Gastrocnemius medialis (tissue), 4 donors: Measurements from ENCODE around the gene ABTB2. TPM values are rescaled to one million over a fixed set of nuclear protein-coding genes. Genes with fewer than 3 reads are reported as not detected.

Experiments used
- ATAC-seq, 2 donors: fragments of 150-250 bp; one replicate each; pipeline ENCODE4 v1.9.1; 2016
- DNase-seq, 2 donors: peaks; one replicate each; pipeline ENCODE4 v3.0.0-alpha.2; 2019
- H3K27ac ChIP-seq, 4 donors: fragments of 200-600 bp; sonication (generic); 1 replicate in 1 of 4; 2 replicates in 3 of 4; pipeline ENCODE4 v1.5.1; 2016 to 2018; ENCODE audit warnings: mild to moderate bottlenecking in 2 of 4, moderate library complexity in 1 of 4
- H3K27me3 ChIP-seq, 3 donors: fragments of 200-600 bp; sonication (generic) in 2 of 3; 1 replicate in 1 of 3; 2 replicates in 2 of 3; pipeline versions ENCODE4 v1.5.1 to v1.6.0; 2016 to 2019; ENCODE audit warnings: mild to moderate bottlenecking in 1 of 3, moderate library complexity in 1 of 3
- H3K36me3 ChIP-seq, 2 donors: fragments of 200-600 bp; sonication (generic) in 1 of 2; one replicate each; pipeline ENCODE4 v1.5.1; 2017 to 2018
- H3K4me1 ChIP-seq, 2 donors: fragments of 200-600 bp; sonication (generic) in 1 of 2; one replicate each; pipeline ENCODE4 v1.5.1; 2016 to 2017; ENCODE audit warnings: mild to moderate bottlenecking in 2 of 2
- H3K4me3 ChIP-seq, 4 donors: fragments of 200-600 bp; sonication (generic) in 3 of 4; 1 replicate in 1 of 4; 2 replicates in 3 of 4; pipeline ENCODE4 v1.5.1; 2016 to 2019; ENCODE audit warnings: mild to moderate bottlenecking in 2 of 4
- H3K9me3 ChIP-seq, 3 donors: fragments of 200-600 bp; sonication (generic) in 2 of 3; 1 replicate in 1 of 3; 2 replicates in 2 of 3; pipeline ENCODE4 v1.5.1; 2016 to 2019
- POLR2A ChIP-seq, 2 donors: fragments of 450-650 bp; IDR thresholded peaks; one replicate each; pipeline ENCODE4 v1.6.1; 2017; ENCODE audit warnings: antibody characterized with exemption in 2 of 2, mild to moderate bottlenecking in 2 of 2, moderate library complexity in 2 of 2
- in situ Hi-C, 4 donors: fragments of 200-750 bp; cut with MboI; loops; one replicate each; pipeline versions ENCODE4 v1.15.0 to v1.8.0; 2017; ENCODE audit warnings: low sequenced_read_pairs in 4 of 4
- intact Hi-C: fragments of 100-400 bp; cut with DNase I; formaldehyde crosslinking; loops from one replicate; pipeline ENCODE4 v1.15.1; 2023; ENCODE audit warnings: low total_unique reads
- total RNA-seq, 4 donors: library from RNA; depleted of rRNA; stranded (reverse); fragments of >200 nt; gene quantifications; one replicate each; pipeline versions ENCODE4 v1.1.0 to v1.2.3, GENCODE V29; 2016
- TF ChIP-seq, protein P1 (sequence below), 5 experiments: fragments of 450-650 bp in 3 of 5; fragments of 200-600 bp in 2 of 5; sonication (generic) in 2 of 5; IDR thresholded peaks in 4 of 5; conservative IDR thresholded peaks in 1 of 5; 1 replicate in 4 of 5; 2 replicates in 1 of 5; pipeline ENCODE4 v1.5.1; 2016 to 2019; ENCODE audit warnings: antibody characterized with exemption in 5 of 5, mild to moderate bottlenecking in 3 of 5, moderate library complexity in 3 of 5

ABTB2 gene
- total RNA-seq, 4 donors from 2014 or later: 8.8 to 30.7 (median 12.2) TPM

DNA sequence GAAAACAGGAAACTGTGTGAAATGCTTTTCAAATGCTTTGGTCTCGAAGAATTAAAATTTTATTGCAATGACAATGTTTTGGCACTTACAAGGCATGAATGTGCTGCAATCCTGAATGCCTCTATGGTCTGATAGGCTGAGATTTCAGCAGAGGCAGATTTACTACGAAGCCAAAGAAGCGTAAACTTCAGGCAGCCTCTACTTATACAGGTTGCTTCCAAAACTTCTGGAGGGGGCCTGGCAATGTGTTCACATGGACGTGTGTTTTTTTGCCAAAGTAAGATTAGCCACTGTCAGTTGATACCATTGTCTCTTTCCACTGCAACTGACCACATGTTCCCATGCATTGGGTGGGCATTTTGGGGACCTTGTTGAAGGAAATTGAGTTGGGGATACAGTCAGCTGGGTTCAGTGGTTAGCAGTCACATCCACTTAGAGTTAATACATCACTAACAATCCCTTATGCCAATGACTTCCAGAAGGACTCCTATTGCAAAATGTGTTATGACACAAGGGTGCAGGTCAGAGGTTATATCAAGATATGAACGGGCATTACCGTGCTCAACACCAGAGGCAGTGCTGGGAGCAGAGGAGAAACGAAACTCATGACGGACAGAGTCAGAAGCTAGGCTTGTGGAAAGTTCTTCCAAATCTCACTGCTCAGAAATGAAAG, 48.8 kb downstream of the ABTB2 start:
- TF ChIP-seq, protein P1, sequence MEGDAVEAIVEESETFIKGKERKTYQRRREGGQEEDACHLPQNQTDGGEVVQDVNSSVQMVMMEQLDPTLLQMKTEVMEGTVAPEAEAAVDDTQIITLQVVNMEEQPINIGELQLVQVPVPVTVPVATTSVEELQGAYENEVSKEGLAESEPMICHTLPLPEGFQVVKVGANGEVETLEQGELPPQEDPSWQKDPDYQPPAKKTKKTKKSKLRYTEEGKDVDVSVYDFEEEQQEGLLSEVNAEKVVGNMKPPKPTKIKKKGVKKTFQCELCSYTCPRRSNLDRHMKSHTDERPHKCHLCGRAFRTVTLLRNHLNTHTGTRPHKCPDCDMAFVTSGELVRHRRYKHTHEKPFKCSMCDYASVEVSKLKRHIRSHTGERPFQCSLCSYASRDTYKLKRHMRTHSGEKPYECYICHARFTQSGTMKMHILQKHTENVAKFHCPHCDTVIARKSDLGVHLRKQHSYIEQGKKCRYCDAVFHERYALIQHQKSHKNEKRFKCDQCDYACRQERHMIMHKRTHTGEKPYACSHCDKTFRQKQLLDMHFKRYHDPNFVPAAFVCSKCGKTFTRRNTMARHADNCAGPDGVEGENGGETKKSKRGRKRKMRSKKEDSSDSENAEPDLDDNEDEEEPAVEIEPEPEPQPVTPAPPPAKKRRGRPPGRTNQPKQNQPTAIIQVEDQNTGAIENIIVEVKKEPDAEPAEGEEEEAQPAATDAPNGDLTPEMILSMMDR (IDR thresholded peaks at IDR 0.05 in 4 of 5, conservative IDR thresholded peaks at IDR 0.05 in 1 of 5): peak in 1 of 5 experiments; percentile 9
- no peak for TF ChIP-seq POLR2A (IDR thresholded peaks at IDR 0.05)
- H3K27me3 ChIP-seq: no peaks in the 10 kb centered on the region
- H3K9me3 ChIP-seq: no peaks in the 10 kb centered on the region
- intact Hi-C loops: no loop called here
- H3K36me3 ChIP-seq: no peaks in the 10 kb centered on the region
- in situ Hi-C loops: no loop called here
- peak overlapping the region; percentile 80 to 88 (median 84) for H3K27ac ChIP-seq
- H3K4me1 ChIP-seq: peaks cover 57 to 58% of the 10 kb centered on the region in 2 donors
- H3K4me3 ChIP-seq: no peak overlapping the region
- ATAC-seq: peak in 1 of 2 donors; percentile 27
- DNase-seq: peak in 1 of 2 donors; percentile 45

DNA sequence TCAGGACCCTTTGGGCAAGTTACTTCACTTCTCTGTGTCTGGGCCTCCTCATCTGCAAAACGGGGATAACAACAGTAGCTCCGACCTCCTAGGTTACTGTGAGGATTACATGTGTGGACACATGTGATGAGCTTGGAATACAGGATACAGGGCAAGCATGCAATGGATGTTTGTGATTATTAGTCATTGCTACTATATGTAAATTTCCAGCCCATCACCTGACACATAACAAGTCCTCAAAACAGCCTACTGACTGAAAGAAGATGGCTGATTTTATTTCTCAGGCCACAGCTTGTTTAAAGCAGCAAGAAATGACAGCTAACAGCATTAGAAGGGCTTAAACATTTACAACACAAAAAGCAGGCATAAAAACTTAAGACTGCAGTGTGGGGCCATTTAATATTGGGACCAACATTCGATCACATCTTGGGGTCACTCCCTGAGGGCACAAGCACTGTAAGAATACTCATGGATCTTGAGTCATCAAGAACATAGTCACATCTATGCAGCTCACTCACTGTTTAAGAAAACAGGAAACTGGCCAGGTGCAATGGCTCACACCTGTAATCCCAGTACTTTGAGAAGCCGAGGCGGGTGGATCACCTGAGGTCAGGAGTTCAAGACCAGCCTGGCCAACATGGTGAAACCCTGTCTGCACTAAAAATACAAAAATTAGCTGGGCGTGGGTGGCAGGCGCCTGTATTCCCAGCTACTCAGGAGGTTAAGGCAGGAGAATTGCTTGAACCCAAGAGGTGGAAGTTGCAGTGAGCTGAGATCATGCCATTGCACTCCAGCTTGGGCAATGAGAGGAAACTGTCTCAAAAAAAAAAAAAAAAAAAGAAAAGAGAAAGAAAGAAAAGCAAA, 49.5 kb downstream of the ABTB2 start:
- no peaks in the 10 kb centered on the region for H3K36me3 ChIP-seq
- in situ Hi-C loops: no loop called here
- intact Hi-C loops: no loop called here

DNA sequence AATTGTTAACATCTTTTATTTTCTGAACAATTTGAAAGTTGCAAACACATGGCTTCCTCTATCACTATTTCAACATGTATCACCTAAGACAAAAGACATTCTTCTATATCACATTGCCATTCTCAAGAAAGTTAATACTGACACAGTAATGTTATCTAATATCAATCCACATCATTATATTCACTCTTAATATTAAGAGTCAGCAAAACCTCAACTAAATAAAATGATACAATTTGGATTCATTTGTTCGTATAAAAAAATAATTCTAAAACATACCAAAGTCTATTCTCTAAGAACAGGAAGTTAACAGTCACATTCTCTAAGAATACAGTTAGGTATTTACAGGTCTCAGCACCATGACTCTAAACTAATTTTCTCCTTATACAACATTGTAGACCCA, 52.0 kb downstream of the ABTB2 start:
- Histone ChIP-seq H3K9me3 (no peaks in the 10 kb centered on the region), H3K27ac (no peak overlapping the region), H3K4me3 (no peak overlapping the region), H3K27me3 (no peaks in the 10 kb centered on the region), H3K4me1 (peaks cover 46 to 48% of the 10 kb centered on the region in 2 donors), H3K36me3 (no peaks in the 10 kb centered on the region)
- intact Hi-C loops (no loop called here), in situ Hi-C loops (no loop called here)
- TF ChIP-seq, protein P1 (IDR thresholded peaks at IDR 0.05 in 4 of 5, conservative IDR thresholded peaks at IDR 0.05 in 1 of 5): no peak
- TF ChIP-seq POLR2A (IDR thresholded peaks at IDR 0.05): no peak
- no peak for DNase-seq
- no peak for ATAC-seq

More for the DNA sequence above, 49.5 kb downstream of the ABTB2 start:
- H3K4me3 ChIP-seq: no peak overlapping the region
- H3K27me3 ChIP-seq: no peaks in the 10 kb centered on the region
- ATAC-seq (no peak), DNase-seq (no peak)
- no peak overlapping the region for H3K27ac ChIP-seq
- no peaks in the 10 kb centered on the region for H3K9me3 ChIP-seq
- peaks cover 50% of the 10 kb centered on the region in 2 donors for H3K4me1 ChIP-seq
- TF ChIP-seq POLR2A (IDR thresholded peaks at IDR 0.05): no peak
- TF ChIP-seq, protein P1 (IDR thresholded peaks at IDR 0.05 in 4 of 5, conservative IDR thresholded peaks at IDR 0.05 in 1 of 5): no peak

DNA sequence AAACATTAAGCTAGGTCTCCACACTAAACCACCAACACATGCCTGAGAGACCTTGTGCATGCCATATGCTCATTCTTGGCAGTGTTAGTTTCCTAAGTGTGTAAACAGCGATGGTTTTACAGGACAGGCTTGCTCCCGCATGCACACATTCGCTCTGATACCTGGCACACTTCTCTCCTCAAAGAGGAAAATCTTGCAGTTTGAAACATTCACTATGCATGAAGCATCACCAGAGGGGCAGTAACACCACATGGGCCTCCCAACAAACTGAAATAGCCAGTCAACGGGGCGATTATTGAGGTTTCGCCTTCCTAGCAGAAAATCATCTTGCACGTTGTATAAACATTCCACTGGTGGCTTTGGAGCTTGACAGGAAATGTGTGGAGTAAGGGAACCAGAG, 52.6 kb downstream of the ABTB2 start:
- no peak for DNase-seq
- H3K9me3 ChIP-seq: no peaks in the 10 kb centered on the region
- no peak overlapping the region for H3K27ac ChIP-seq
- peaks cover 40 to 42% of the 10 kb centered on the region in 2 donors for H3K4me1 ChIP-seq
- no peak for ATAC-seq
- in situ Hi-C loops (no loop called here), intact Hi-C loops (no loop called here)
- no peak for TF ChIP-seq POLR2A (IDR thresholded peaks at IDR 0.05)
- TF ChIP-seq, protein P1 (IDR thresholded peaks at IDR 0.05 in 4 of 5, conservative IDR thresholded peaks at IDR 0.05 in 1 of 5): no peak
- no peaks in the 10 kb centered on the region for H3K27me3 ChIP-seq
- no peak overlapping the region for H3K4me3 ChIP-seq
- H3K36me3 ChIP-seq: no peaks in the 10 kb centered on the region
